ENCODE data around the gene SERTAD2.

GRCh38 chr2:64655873-64656272 lies 2.2 kb upstream of the SERTAD2 start:
- no peak for TF ChIP-seq JUNB (IDR thresholded peaks at IDR 0.05; ENCODE audit: unreplicated experiment)
- no peak for TF ChIP-seq CTCF (conservative IDR thresholded peaks at IDR 0.05; ENCODE audit: low read depth in 2 of 2)
- TF ChIP-seq EZH2 (IDR thresholded peaks at IDR 0.05; ENCODE audit: low read depth, unreplicated experiment): no peak

Data from GM23338 (cell line).